HG02678 (cell line): Measurements from ENCODE around the gene PCP4L1.
A peak's percentile ranks its signal among the peaks of the same experiment; 100 is the strongest.

ENCODE experiments used
- ATAC-seq: cut with Tn5 transposase; IDR thresholded peaks from one replicate; pipeline ENCODE4 v1.9.1; 2021; ENCODE audit warnings: mild to moderate bottlenecking, moderate library complexity; ENCODE audit not compliant: unreplicated experiment

PCP4L1 gene

GRCh38 chr1:161265305-161265704 lies 6.8 kb downstream of the PCP4L1 start:
- no peak for ATAC-seq

GRCh38 chr1:161266202-161266601 lies 7.7 kb downstream of the PCP4L1 start:
- ATAC-seq: no peak

GRCh38 chr1:161266836-161267235 lies 8.3 kb downstream of the PCP4L1 start:
- ATAC-seq: no peak

- no peak for ATAC-seq
These were observed 8.8 kb downstream of the PCP4L1 start for GRCh38 chr1:161267321-161267720.

GRCh38 chr1:161273402-161273801 lies 14.9 kb downstream of the PCP4L1 start:
- no peak for ATAC-seq

GRCh38 chr1:161274874-161275273 lies 16.3 kb downstream of the PCP4L1 start:
- ATAC-seq: no peak

- ATAC-seq: no peak
These were observed 24.4 kb downstream of the PCP4L1 start for GRCh38 chr1:161282991-161283390.

- ATAC-seq: no peak
These were observed 26.6 kb downstream of the PCP4L1 start for GRCh38 chr1:161285113-161285512.

- ATAC-seq: no peak
These were observed 27.0 kb downstream of the PCP4L1 start for GRCh38 chr1:161285521-161285920.

- ATAC-seq: no peak
These were observed 29.0 kb downstream of the PCP4L1 start for GRCh38 chr1:161287482-161288054.

- no peak for ATAC-seq
These were observed 32.2 kb downstream of the PCP4L1 start for GRCh38 chr1:161290779-161291178.

GRCh38 chr1:161297415-161297814 lies 38.9 kb downstream of the PCP4L1 start:
- no peak for ATAC-seq

GRCh38 chr1:161298116-161298515 lies 39.6 kb downstream of the PCP4L1 start:
- no peak for ATAC-seq

GRCh38 chr1:161299347-161299746 lies 40.8 kb downstream of the PCP4L1 start:
- ATAC-seq: no peak

GRCh38 chr1:161300478-161300877 lies 41.9 kb downstream of the PCP4L1 start:
- ATAC-seq: no peak

GRCh38 chr1:161304927-161305866 lies 46.7 kb downstream of the PCP4L1 start:
- no peak for ATAC-seq

GRCh38 chr1:161305867-161306519 lies 47.4 kb downstream of the PCP4L1 start:
- peak; percentile 82 for ATAC-seq

GRCh38 chr1:161307230-161307768 lies 48.8 kb downstream of the PCP4L1 start:
- ATAC-seq: no peak

GRCh38 chr1:161307892-161308638 lies 49.5 kb downstream of the PCP4L1 start:
- ATAC-seq: no peak

- ATAC-seq: no peak
These were observed 51.3 kb downstream of the PCP4L1 start, which contains the start of gene MPZ for GRCh38 chr1:161309868-161310267. Gene MPZ (minus strand): TSS chr1:161309968. CDS start chr1:161309905, 63 bp downstream.
